Measurements from ENCODE around the gene MAPT. TPM values are rescaled to one million over a fixed set of nuclear protein-coding genes. Genes with fewer than 3 reads are reported as not detected.

Gene MAPT
- total RNA-seq, 1 donor from 2014 or later: 6.1 TPM

- TF ChIP-seq POLR2AphosphoS5 (IDR thresholded peaks at IDR 0.05; ENCODE audit: insufficient read depth in 1 of 2, low read depth in 1 of 2) (no peak), CTCF (IDR thresholded peaks at IDR 0.05) (no peak), POLR2A (IDR thresholded peaks at IDR 0.05) (no peak)
- no peak for DNase-seq (ENCODE audit: extremely low spot score in 2 of 2)
- no peaks in the 10 kb centered on the region for H3K27me3 ChIP-seq
- H3K36me3 ChIP-seq: no peaks in the 10 kb centered on the region
- H3K4me3 ChIP-seq: no peak overlapping the region
- H3K4me1 ChIP-seq: no peaks in the 10 kb centered on the region
- no peaks in the 10 kb centered on the region for H3K9me3 ChIP-seq
- intact Hi-C loops (cut with DNase I): no loop called here
- no peak overlapping the region for H3K27ac ChIP-seq
Measured at GRCh38 chr17:45873728-45874127, 20.6 kb upstream of the MAPT start.

GRCh38 chr17:45874151-45874550 lies 20.2 kb upstream of the MAPT start:
- Histone ChIP-seq H3K4me1 (no peaks in the 10 kb centered on the region), H3K27me3 (no peaks in the 10 kb centered on the region), H3K36me3 (no peaks in the 10 kb centered on the region), H3K4me3 (no peak overlapping the region), H3K27ac (no peak overlapping the region), H3K9me3 (no peaks in the 10 kb centered on the region)
- DNase-seq (ENCODE audit: extremely low spot score in 2 of 2): no peak
- intact Hi-C loops (cut with DNase I): no loop called here
- TF ChIP-seq POLR2A (IDR thresholded peaks at IDR 0.05): no peak
- TF ChIP-seq CTCF (IDR thresholded peaks at IDR 0.05): no peak
- no peak for TF ChIP-seq POLR2AphosphoS5 (IDR thresholded peaks at IDR 0.05; ENCODE audit: insufficient read depth in 1 of 2, low read depth in 1 of 2)

GRCh38 chr17:45876539-45876938 lies 17.8 kb upstream of the MAPT start:
- intact Hi-C loops (cut with DNase I): loop anchor here (5.0 kb wide), 1 partner anchor 1149 kb away; no protein-coding TSS in a partner anchor
- no peak overlapping the region for H3K4me3 ChIP-seq
- H3K27me3 ChIP-seq: no peaks in the 10 kb centered on the region
- no peaks in the 10 kb centered on the region for H3K9me3 ChIP-seq
- no peaks in the 10 kb centered on the region for H3K36me3 ChIP-seq
- TF ChIP-seq POLR2A (IDR thresholded peaks at IDR 0.05): no peak
- H3K4me1 ChIP-seq: no peaks in the 10 kb centered on the region
- DNase-seq (ENCODE audit: extremely low spot score in 2 of 2): no peak
- no peak overlapping the region for H3K27ac ChIP-seq

GRCh38 chr17:45877467-45877866 lies 16.9 kb upstream of the MAPT start:
- Histone ChIP-seq H3K4me3 (no peak overlapping the region), H3K27me3 (no peaks in the 10 kb centered on the region), H3K36me3 (no peaks in the 10 kb centered on the region), H3K9me3 (no peaks in the 10 kb centered on the region), H3K4me1 (no peaks in the 10 kb centered on the region), H3K27ac (no peak overlapping the region)
- TF ChIP-seq POLR2A (IDR thresholded peaks at IDR 0.05) (no peak), CTCF (IDR thresholded peaks at IDR 0.05) (no peak), POLR2AphosphoS5 (IDR thresholded peaks at IDR 0.05; ENCODE audit: insufficient read depth in 1 of 2, low read depth in 1 of 2) (no peak)
- intact Hi-C loops (cut with DNase I): loop anchor here (5.0 kb wide), 1 partner anchor 1150 kb away; no protein-coding TSS in a partner anchor
- no peak for DNase-seq (ENCODE audit: extremely low spot score in 2 of 2)

- DNase-seq (ENCODE audit: extremely low spot score in 2 of 2): no peak
- intact Hi-C loops (cut with DNase I): no loop called here
- no peak overlapping the region for H3K27ac ChIP-seq
- H3K4me3 ChIP-seq: no peak overlapping the region
- no peaks in the 10 kb centered on the region for H3K27me3 ChIP-seq
- H3K36me3 ChIP-seq: no peaks in the 10 kb centered on the region
- H3K9me3 ChIP-seq: no peaks in the 10 kb centered on the region
- H3K4me1 ChIP-seq: no peaks in the 10 kb centered on the region
- TF ChIP-seq CTCF (IDR thresholded peaks at IDR 0.05) (no peak), POLR2AphosphoS5 (IDR thresholded peaks at IDR 0.05; ENCODE audit: insufficient read depth in 1 of 2, low read depth in 1 of 2) (no peak), POLR2A (IDR thresholded peaks at IDR 0.05) (no peak)
Measured at GRCh38 chr17:45883063-45883462, 11.3 kb upstream of the MAPT start.
